EL (cell line): Measurements from ENCODE around the gene SPATC1L.
"Not testable (repeated sequence)": the region's sequence is repeated elsewhere in the genome, so short reads cannot be mapped to it uniquely, and the experiment has no call there.

Source experiments
- DNase-seq: peaks from one replicate; pipeline ENCODE4 v3.0.0-alpha.2; 2016

The SPATC1L gene

GRCh38 chr21:46181953-46182547, 2.2 kb downstream of the SPATC1L start:
- no peak for DNase-seq

- DNase-seq = no peak
Observed at GRCh38 chr21:46181436-46181835, 2.8 kb downstream of the SPATC1L start.

GRCh38 chr21:46180778-46181391, 3.4 kb downstream of the SPATC1L start:
- no peak for DNase-seq

GRCh38 chr21:46180079-46180722, 4.1 kb downstream of the SPATC1L start:
- no peak for DNase-seq

GRCh38 chr21:46179708-46180078, 4.6 kb downstream of the SPATC1L start:
- no peak for DNase-seq

GRCh38 chr21:46178961-46179360, 5.3 kb downstream of the SPATC1L start:
- DNase-seq = no peak

GRCh38 chr21:46176443-46177129, 7.7 kb downstream of the SPATC1L start:
- not testable (repeated sequence) for DNase-seq

GRCh38 chr21:46173573-46173972, 10.7 kb downstream of the SPATC1L start:
- no peak for DNase-seq

- DNase-seq = no peak
Observed at GRCh38 chr21:46172863-46173528, 11.3 kb downstream of the SPATC1L start.

- DNase-seq = no peak
Observed at GRCh38 chr21:46171996-46172862, 12.0 kb downstream of the SPATC1L start.

GRCh38 chr21:46171585-46171984, 12.7 kb downstream of the SPATC1L start:
- no peak for DNase-seq

GRCh38 chr21:46170436-46171193, 13.6 kb downstream of the SPATC1L start:
- DNase-seq = not testable (repeated sequence)

GRCh38 chr21:46168659-46169386, 15.4 kb downstream of the SPATC1L start:
- DNase-seq = no peak

- DNase-seq = no peak
Observed at GRCh38 chr21:46168238-46168637, 16.0 kb downstream of the SPATC1L start.

- no peak for DNase-seq
Observed at GRCh38 chr21:46165098-46165497, 19.2 kb downstream of the SPATC1L start.

- DNase-seq = no peak
Observed at GRCh38 chr21:46163380-46163779, 20.9 kb downstream of the SPATC1L start.

GRCh38 chr21:46161633-46162592, 22.3 kb downstream of the SPATC1L start:
- DNase-seq = no peak

- no peak for DNase-seq
Observed at GRCh38 chr21:46160907-46161632, 23.2 kb downstream of the SPATC1L start.

- no peak for DNase-seq
Observed at GRCh38 chr21:46160657-46160906, 23.7 kb downstream of the SPATC1L start.
